GM18519 (cell line): Measurements from ENCODE around the gene MRPL36.
A peak's percentile ranks its signal among the peaks of the same experiment; 100 is the strongest.
"Not testable (repeated sequence)": the region's sequence is repeated elsewhere in the genome, so short reads cannot be mapped to it uniquely, and the experiment has no call there.

Experiments used
- ATAC-seq: cut with Tn5 transposase; IDR thresholded peaks from one replicate; pipeline ENCODE4 v1.9.1; 2021; ENCODE audit warnings: mild to moderate bottlenecking, moderate library complexity; ENCODE audit not compliant: unreplicated experiment, low FRiP score

MRPL36 gene

DNA sequence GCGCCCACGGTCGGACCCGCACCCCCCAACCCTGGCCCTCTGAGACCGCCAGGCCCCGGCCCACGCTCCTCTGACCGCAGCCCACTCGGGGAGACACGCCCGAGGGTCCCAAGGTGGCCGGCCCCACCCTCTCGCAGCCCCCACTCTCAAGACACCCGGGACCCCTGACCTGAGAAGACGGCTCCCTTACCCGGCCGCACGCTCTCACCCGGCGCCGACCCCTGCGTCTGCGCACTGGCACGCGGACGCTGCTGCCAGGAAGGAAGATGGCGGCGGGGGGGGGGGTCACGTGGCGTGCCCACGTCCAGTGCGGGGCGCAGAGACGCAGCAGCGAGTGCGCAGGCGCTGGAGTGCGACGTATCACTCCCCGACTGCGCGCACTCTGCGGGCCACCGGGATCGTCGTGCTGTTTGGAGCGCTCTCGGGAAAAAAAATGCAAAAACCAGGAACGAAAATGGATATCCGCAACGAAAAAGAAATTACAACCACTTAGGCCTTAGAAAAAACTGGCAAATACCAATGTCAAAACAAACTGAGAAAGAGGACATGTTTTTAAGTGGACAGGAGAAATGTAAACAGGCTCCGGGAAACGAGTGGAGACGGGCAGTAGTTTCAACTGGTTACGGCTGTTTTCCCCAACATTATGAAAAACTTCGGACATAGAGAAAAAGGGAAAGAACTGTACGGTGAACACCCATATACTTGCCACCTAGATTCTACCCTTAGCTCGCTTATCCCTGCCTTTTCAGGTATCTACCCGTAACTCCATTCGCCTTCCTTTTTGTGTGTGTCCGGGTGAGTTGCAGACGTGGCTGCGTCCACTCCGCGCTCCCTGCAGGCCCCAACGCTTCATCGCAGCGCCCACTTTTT, at the start of gene MRPL36:
TSS of gene MRPL36 (minus strand) at position 236 of the 870 bp plus-strand sequence. CDS start 902 bp downstream, outside the sequence.
- peak; percentile 39 for ATAC-seq

- no peak for ATAC-seq
These were observed 48.0 kb upstream of the MRPL36 start for GRCh38 chr5:1847611-1848010.

DNA sequence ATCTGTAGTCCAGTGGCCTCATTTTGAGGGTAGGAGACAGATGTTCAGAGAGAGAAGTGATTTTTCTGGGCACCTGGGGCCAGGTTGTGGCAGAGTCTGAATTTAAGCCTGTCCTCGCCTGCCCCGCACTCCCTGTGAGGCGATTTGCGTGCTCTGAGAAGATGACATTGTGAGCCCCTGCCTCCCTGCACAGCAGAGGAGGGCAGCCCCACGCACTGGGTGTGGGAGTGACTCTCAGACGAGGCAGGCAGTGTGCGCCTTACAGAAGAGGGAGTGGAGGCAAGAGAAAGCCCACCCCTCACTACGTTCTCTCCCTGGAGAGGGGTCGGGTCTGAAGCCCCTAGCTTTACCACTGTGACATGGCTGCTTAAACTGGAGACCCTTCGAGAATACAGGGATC, 47.4 kb upstream of the MRPL36 start:
- ATAC-seq = no peak

- ATAC-seq = no peak
These were observed 46.9 kb upstream of the MRPL36 start for GRCh38 chr5:1846583-1846982.

DNA sequence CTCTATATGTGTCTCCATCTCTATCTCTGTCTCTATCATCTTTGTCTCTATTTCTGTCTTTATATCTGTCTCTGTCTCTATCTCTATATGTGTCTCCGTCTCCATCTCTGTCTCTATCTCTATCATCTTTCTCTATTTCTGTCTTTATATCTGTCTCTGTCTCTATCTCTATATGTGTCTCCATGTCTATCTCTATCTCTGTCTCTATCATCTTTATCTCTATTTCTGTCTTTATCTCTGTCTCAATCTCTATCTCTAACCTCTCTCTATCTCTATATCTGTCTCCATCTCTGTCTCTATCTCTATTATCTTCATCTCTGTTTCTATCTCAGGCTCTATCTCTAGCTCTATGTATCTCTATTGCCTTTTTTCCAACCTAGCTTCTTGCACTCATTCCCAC, 46.1 kb upstream of the MRPL36 start:
- no peak for ATAC-seq

DNA sequence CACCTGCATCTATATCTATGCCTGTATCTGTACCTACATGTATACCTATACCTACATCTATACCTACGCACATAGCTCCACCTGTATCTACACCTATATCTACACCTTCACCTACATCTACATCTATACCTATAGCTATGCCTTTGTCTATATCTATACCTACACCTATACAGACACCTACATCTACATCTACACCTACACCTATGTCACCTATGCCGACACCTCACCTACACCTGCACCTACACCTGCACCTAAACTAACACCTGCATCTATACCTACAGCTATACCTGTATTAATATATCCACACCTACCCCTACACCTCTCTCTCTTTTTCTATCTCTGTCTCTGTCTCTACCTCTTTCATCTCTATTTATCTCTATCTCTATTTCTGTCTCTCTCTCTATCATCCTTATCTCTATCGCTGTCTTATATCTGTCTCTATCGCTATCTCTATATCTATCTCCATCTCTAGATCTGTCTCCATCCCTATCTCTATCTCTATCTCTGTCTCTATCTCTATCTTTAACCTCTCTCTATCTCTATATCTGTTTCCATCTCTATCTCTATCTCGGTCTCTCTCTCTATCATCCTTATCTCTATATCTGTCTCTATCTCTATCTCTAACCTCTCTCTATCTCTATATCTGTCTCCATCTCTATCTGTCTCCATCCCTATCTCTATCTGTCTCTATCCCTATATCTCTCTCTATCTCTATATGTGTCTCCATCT, 45.2 kb upstream of the MRPL36 start:
- ATAC-seq = no peak

DNA sequence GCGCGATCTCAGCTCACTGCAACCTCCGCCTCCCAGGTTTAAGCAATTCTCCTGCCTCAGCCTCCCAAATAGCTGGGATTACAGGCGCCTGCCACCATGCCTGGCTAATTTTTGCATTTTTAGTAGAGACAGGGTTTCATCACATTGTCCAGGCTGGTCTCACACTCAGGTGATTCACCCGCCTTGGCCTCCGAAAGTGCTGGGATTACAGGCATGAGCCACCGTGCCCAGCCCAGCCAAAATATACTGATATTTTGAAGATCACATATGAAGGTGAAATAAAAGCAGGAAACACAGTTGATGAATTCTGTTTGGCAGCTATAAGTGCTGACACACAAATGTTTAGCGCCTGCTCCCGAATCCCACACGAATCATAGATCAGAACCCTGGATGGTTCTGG, 44.1 kb upstream of the MRPL36 start:
- ATAC-seq = not testable (repeated sequence)

GRCh38 chr5:1842004-1842819, 42.6 kb upstream of the MRPL36 start:
- no peak for ATAC-seq

DNA sequence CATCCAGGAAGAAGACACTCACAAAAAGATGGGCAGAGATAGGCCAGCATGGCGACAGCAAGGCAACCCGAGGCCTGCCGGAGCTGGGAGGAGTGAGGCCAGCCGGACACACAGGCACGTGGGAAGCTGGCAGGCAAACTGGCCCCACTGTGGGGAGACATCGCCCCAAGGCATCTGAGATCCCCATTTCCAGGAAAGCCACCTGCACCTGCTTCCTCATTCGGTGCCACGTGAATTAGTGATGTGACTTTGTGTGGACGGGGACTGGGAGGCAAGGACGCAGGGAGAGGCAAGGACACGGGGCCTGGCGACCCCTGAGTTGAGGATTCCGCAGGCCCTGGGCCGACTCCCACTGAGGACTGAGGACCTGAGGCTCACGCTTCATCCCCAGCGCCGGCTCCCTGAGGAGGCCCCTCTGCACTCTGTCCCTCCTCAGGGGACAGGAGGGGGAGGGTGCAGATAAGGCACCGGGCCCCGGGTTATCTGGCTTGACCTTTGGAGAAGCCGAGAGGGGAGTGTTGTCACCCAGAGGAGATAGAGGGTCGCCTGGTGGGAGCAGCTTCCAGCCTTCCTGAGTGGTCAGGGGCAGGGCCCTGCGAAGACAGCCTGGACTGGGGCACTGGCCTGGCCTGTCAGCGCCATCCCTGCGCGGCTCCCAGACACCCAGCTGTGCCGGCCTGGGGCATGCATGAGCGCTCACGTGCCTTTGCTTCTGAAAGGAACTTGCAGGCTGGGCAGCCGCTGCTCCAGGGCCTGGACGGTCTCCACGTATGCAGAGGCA, 41.3 kb upstream of the MRPL36 start:
- no peak for ATAC-seq

DNA sequence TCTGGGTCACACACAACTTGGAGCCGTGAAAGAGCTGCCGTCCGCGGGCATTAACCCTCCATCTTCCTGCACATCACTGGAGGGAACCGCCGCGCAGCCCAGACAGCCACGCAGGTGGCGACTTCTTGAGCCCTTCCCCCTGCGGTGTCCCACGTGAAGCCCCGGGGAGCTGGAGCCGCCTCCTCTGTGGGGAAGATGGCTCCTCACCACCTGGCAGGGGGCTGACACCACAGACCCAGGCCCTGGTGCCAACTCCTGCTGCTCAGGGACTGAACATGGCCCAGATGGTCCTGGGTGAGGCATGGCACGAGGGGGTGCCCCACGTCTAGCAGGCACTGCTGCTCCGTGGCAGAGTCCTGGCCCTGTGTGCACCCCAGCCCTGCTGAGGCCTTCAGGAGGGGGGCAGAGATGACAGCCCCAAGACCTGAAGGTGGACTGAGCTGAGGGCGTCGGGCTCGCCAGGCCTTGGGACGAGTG, 40.5 kb upstream of the MRPL36 start:
- ATAC-seq = no peak

- ATAC-seq = no peak
These were observed 38.4 kb upstream of the MRPL36 start for GRCh38 chr5:1838013-1838412.

DNA sequence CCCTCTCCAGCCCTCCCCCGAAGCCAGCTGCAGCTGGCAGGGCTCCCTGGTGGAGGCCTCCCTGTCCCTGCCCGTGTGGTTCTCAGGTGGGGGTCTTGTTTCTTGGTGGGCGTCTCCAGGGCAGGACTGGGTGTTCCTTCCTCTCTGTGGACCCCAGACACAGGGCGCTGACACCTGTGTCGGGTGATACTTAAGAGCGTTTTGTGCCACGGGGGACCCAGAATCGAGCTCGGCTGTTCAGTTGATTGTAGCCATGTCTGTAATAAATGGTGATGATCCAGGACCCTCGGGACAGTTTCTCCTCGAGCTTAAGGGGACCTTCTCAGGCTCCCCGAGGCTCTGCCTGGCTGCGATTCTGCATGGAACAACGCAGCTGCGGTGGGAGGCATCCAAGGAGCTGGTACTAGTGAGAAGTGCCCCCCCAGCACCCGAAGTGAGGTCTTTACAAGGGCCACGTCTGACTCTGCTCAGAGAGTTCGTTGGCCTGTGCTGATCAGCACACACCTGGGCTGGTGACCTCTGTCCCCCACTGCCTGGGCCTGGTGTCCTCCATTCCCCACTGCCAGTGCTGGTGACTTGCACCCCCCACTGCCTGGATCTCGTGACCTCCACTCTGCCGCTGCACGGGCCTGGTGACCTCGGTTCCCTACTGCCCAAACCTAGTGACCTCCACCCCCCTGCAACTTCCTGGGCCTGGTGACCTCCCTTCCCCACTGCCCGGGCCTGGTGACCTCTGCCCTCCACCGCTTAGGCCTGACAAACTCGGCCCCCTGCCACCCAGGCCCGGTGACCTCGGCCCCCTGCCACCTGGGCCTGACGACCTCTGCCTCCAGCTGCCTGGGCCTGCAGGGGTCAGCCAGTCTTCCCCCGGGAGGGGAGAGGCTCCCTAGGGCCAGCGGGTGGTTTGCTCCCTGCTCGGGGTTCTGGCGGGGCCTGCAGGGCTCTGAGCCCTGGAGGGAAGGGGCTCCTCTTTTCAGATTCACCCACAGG, 37.5 kb upstream of the MRPL36 start:
- ATAC-seq = no peak

- no peak for ATAC-seq
These were observed 36.7 kb upstream of the MRPL36 start for GRCh38 chr5:1836176-1836890.

GRCh38 chr5:1835431-1835830, 35.8 kb upstream of the MRPL36 start:
- ATAC-seq = no peak

DNA sequence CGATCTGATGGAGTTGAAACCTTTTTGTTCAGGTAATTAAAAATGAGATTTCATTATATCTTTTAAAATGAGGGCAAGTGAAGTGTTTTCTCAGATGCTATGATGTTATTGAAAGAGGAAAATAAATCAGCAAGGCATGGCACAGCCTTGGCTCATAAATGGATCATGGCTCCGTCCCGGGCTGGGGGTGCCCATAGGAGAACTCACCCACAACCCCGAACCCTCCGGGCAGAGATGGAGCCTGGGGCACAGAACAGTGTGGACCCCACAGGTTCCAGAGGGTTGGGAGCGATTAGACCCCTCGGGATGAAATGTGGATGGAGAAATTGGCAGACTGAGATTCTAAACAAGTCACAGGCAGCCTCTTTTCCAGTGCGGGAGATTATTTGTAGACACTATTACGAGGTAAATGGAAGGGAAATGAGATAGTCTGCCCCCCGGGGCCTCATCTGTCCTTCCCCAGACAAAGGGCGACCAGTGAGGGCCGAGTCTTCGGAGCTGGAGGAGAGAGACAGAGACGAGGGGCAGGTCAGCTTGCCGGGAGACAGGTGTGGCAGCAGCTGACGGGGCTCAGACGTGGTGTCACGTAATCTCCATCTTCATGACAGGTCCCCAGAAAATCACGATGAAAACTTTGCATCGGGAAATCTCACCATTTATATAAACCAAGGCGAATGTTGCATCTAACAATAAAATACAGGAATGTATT, 35.2 kb upstream of the MRPL36 start:
- ATAC-seq = no peak

DNA sequence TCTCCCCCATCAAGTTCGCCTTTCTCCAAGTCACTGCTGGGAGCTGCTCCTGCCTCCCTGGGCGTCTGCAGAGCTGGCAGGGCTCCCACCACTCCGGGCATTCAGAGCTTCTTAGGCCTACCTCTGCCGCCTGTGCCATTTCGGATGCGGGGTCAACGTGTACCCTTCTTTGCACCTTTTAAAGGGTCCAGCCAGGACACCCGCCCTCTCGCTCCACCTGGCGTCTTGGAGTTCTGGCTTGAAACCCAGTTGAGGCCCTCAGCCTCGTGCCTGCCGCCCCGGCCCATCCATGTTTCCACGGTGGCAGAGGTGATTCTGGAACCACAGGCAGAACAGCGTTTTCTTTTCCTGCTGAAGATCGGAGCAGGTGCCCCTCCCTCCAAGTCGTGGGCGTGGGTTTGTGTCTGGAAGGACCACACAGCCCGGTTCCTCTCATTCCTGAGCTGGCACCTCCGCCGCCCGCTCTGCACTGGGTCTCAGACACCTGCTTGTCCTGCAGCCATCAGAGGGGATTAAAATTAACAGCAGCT, 34.5 kb upstream of the MRPL36 start:
- no peak for ATAC-seq

DNA sequence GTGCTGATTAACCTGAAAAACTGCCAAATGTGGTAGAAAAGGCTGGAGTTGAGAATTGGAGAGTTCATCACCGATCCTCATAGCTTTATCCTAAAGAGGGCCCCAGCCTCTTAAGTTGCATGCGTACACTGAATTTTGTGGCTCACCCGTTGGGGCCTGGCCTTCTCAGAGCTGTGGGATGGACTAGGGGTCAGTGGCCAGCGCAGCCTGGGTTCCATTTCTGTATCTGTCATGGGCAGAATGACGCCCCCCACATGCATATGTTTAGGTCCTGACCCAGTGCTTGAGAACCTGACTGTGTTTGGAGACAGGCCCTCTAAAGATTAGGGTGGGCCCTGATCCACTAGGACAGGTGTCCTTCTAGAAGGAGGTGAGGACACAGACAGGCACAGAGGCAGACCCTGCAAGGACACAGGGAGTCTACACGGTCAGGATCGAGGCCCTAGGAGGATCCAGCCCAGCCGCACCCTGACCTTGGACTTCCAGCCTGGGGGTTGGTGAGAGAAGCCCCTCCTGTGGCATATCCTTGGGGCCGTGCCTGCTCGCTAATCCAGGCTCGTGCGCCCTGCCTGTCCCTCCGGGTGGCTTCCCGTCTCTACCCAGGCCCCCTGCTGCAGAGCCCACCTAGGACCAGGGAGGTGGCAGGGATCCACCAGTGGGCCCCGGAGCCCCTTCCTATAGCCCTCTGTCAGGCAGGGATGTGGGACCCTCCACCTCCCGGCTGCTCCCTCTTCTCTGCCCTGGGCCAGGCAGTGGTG, 33.8 kb upstream of the MRPL36 start:
- no peak for ATAC-seq
